ENCODE measurements around the gene DYNLRB2. TPM values are rescaled to one million over a fixed set of nuclear protein-coding genes. Genes with fewer than 3 reads are reported as not detected.

The DYNLRB2 gene
- total and polyA plus RNA-seq, 2 experiments from 2014 or later, result not detected

DNA sequence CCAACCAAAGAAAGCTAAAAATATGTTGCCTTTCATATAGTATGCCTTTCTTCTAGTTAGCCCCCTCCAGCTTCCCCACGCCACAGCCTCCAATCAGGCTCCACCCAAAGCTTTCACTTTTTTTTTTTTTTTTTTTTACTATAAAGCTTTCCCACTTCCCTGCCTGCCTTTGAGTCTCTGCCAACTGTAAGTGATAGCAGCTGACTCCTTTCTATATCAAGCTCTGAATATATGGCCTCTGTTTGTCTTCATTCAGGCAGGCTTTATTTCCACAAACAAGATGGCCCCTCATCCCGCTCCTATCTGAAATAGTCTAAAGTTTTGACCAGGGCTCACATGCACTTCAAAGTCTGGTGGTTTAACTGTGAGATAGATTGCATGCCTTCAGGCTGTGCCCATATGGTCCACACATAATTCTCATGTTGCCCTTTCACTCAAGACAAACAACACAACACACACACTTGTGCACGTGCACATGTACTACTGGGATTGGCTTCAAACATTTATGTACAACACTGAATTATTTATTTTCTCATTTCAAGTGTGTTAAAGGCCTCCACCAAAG lies 39.8 kb upstream of the DYNLRB2 start:
- ATAC-seq, result no peak
- no peaks in the 10 kb centered on the region for H3K36me3 Mint-ChIP-seq (ENCODE audit: low read depth)

More for the DNA sequence above, 39.8 kb upstream of the DYNLRB2 start:
- H4K20me1 ChIP-seq (replicated peaks; ENCODE audit: insufficient read depth), result no peaks in the 10 kb centered on the region
- no peak overlapping the region for H3K4me2 ChIP-seq
- no peaks in the 10 kb centered on the region for H3K79me2 ChIP-seq (replicated peaks; ENCODE audit: insufficient read depth)
- H3K9me2 ChIP-seq (ENCODE audit: insufficient read depth), result peaks cover 22% of the 10 kb centered on the region; the same call in 1 of the 2 replicates
- no peak overlapping the region for H3K4me3 ChIP-seq
- no peak overlapping the region for H2AFZ ChIP-seq
- H3K4me1 ChIP-seq (ENCODE audit: insufficient read depth), result peaks cover 5% of the 10 kb centered on the region; the same call in 1 of the 2 replicates
- no peak overlapping the region for H3K4me3 Mint-ChIP-seq
- H3K27me3 ChIP-seq (ENCODE audit: insufficient read depth), result no peaks in the 10 kb centered on the region
- DNase-seq (ENCODE audit: low spot score), result no peak
- H3K27me3 Mint-ChIP-seq (ENCODE audit: insufficient read depth, low read depth, poor library complexity), result no peaks in the 10 kb centered on the region
- H3K36me3 ChIP-seq (ENCODE audit: insufficient read depth), result no peaks in the 10 kb centered on the region
- no peak overlapping the region for H3K27ac ChIP-seq (ENCODE audit: low read depth)
- H3K27ac Mint-ChIP-seq, result no peak overlapping the region
- no peaks in the 10 kb centered on the region for H3K9me3 Mint-ChIP-seq
- no peaks in the 10 kb centered on the region for H3F3A ChIP-seq (replicated peaks; ENCODE audit: low read depth)
- peaks cover 3% of the 10 kb centered on the region; the same call in 2 of the 3 replicates for H3K4me1 Mint-ChIP-seq
- no peak for TF ChIP-seq JUNB (IDR thresholded peaks at IDR 0.05; ENCODE audit: unreplicated experiment)
- TF ChIP-seq, protein P1, sequence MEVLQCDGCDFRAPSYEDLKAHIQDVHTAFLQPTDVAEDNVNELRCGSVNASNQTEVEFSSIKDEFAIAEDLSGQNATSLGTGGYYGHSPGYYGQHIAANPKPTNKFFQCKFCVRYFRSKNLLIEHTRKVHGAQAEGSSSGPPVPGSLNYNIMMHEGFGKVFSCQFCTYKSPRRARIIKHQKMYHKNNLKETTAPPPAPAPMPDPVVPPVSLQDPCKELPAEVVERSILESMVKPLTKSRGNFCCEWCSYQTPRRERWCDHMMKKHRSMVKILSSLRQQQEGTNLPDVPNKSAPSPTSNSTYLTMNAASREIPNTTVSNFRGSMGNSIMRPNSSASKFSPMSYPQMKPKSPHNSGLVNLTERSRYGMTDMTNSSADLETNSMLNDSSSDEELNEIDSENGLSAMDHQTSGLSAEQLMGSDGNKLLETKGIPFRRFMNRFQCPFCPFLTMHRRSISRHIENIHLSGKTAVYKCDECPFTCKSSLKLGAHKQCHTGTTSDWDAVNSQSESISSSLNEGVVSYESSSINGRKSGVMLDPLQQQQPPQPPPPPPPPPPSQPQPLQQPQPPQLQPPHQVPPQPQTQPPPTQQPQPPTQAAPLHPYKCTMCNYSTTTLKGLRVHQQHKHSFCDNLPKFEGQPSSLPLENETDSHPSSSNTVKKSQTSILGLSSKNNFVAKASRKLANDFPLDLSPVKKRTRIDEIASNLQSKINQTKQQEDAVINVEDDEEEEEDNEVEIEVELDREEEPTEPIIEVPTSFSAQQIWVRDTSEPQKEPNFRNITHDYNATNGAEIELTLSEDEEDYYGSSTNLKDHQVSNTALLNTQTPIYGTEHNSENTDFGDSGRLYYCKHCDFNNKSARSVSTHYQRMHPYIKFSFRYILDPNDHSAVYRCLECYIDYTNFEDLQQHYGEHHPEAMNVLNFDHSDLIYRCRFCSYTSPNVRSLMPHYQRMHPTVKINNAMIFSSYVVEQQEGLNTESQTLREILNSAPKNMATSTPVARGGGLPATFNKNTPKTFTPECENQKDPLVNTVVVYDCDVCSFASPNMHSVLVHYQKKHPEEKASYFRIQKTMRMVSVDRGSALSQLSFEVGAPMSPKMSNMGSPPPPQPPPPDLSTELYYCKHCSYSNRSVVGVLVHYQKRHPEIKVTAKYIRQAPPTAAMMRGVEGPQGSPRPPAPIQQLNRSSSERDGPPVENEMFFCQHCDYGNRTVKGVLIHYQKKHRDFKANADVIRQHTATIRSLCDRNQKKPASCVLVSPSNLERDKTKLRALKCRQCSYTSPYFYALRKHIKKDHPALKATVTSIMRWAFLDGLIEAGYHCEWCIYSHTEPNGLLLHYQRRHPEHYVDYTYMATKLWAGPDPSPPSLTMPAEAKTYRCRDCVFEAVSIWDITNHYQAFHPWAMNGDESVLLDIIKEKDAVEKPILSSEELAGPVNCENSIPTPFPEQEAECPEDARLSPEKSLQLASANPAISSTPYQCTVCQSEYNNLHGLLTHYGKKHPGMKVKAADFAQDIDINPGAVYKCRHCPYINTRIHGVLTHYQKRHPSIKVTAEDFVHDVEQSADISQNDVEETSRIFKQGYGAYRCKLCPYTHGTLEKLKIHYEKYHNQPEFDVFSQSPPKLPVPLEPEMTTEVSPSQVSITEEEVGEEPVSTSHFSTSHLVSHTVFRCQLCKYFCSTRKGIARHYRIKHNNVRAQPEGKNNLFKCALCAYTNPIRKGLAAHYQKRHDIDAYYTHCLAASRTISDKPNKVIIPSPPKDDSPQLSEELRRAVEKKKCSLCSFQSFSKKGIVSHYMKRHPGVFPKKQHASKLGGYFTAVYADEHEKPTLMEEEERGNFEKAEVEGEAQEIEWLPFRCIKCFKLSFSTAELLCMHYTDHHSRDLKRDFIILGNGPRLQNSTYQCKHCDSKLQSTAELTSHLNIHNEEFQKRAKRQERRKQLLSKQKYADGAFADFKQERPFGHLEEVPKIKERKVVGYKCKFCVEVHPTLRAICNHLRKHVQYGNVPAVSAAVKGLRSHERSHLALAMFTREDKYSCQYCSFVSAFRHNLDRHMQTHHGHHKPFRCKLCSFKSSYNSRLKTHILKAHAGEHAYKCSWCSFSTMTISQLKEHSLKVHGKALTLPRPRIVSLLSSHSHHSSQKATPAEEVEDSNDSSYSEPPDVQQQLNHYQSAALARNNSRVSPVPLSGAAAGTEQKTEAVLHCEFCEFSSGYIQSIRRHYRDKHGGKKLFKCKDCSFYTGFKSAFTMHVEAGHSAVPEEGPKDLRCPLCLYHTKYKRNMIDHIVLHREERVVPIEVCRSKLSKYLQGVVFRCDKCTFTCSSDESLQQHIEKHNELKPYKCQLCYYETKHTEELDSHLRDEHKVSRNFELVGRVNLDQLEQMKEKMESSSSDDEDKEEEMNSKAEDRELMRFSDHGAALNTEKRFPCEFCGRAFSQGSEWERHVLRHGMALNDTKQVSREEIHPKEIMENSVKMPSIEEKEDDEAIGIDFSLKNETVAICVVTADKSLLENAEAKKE (CRISPR knock-in tag; IDR thresholded peaks at IDR 0.05), result no peak
- TF ChIP-seq CREB1 (CRISPR knock-in tag; IDR thresholded peaks at IDR 0.05; ENCODE audit: low read depth), result no peak
- no peak for TF ChIP-seq ZNF331 (CRISPR knock-in tag; IDR thresholded peaks at IDR 0.05; ENCODE audit: low read depth)
- TF ChIP-seq ETS1 (IDR thresholded peaks at IDR 0.05), result no peak
- no peak for TF ChIP-seq ZNF114 (CRISPR knock-in tag; IDR thresholded peaks at IDR 0.05)
- TF ChIP-seq REST (IDR thresholded peaks at IDR 0.05; ENCODE audit: unreplicated experiment), result no peak
- no peak for TF ChIP-seq CTCF (conservative IDR thresholded peaks at IDR 0.05; ENCODE audit: low read depth in 2 of 2)
- no peak for TF ChIP-seq EZH2phosphoT487 (IDR thresholded peaks at IDR 0.05; ENCODE audit: unreplicated experiment)
- no peak for TF ChIP-seq POLR2AphosphoS5 (IDR thresholded peaks at IDR 0.05; ENCODE audit: low read depth)
- TF ChIP-seq STAT1 (IDR thresholded peaks at IDR 0.05; ENCODE audit: unreplicated experiment), result no peak
